Endothelial cell of umbilical vein (primary cell): ENCODE results near the gene RPH3AL. TPM values are rescaled to one million over a fixed set of nuclear protein-coding genes. Genes with fewer than 3 reads are reported as not detected.

Source experiments
- BruUV-seq: library from RNA; stranded (reverse); fragments of 400-500 nt; replicated peaks from 2 replicates; lab custom pipeline; 2021; lab: Mats Ljungman, UMichigan
- CTCF ChIA-PET: fragments of 300-600, 350-600 bp; sonication (Branson Sonifier 250); formaldehyde crosslinking; loops from one replicate; lab custom pipeline; 2021; ENCODE audit warnings: antibody characterized with exemption, inconsistent platforms; lab: Charles Lee
- POLR2A ChIA-PET: fragments of 300-600, 350-600 bp; sonication (Branson Sonifier 250); formaldehyde crosslinking; loops from one replicate; lab custom pipeline; 2021; ENCODE audit warnings: antibody characterized with exemption, inconsistent platforms; lab: Charles Lee
- DNase-seq: peaks from one replicate; pipeline ENCODE4 v3.0.0-alpha.2; 2011; ENCODE audit warnings: low read depth, low spot score
- FAIRE-seq: peaks from 2 replicates; lab custom pipeline; 2011; peaks lifted over from hg19 to GRCh38; lab: Jason Lieb, UNC
- H2AFZ ChIP-seq: 2 replicates; pipeline ENCODE4 v1.6.0; 2012; ENCODE audit warnings: low read depth, low read length, control low read depth, inconsistent platforms
- H3K27ac ChIP-seq: 2 replicates; pipeline ENCODE4 v1.5.1; 2011; ENCODE audit warnings: low read depth, mild to moderate bottlenecking, control low read depth, low read length, moderate library complexity; ENCODE audit not compliant: insufficient read depth
- H3K27me3 ChIP-seq, 2 experiments: 2 replicates each; pipeline versions ENCODE4 v1.6.0 to v1.6.1; 2011; ENCODE audit warnings: low read length in 2 of 2, mixed read lengths in 1 of 2; ENCODE audit not compliant: control insufficient read depth in 2 of 2, insufficient read depth in 2 of 2
- H3K36me3 ChIP-seq, 2 experiments: 2 replicates in 1 of 2; 3 replicates in 1 of 2; pipeline ENCODE4 v1.5.1; 2011; ENCODE audit warnings: low read length in 2 of 2, mild to moderate bottlenecking in 1 of 2, moderate library complexity in 1 of 2; ENCODE audit not compliant: control insufficient read depth in 2 of 2, insufficient read depth in 2 of 2; ENCODE audit errors: extremely low read depth in 1 of 2
- H3K4me1 ChIP-seq: 3 replicates; pipeline ENCODE4 v1.5.1; 2011; ENCODE audit warnings: mild to moderate bottlenecking, low read length; ENCODE audit not compliant: control insufficient read depth, insufficient read depth; ENCODE audit errors: extremely low read depth
- H3K4me2 ChIP-seq: 2 replicates; pipeline ENCODE4 v1.6.1; 2011; ENCODE audit warnings: low read length, control low read depth, mixed read lengths; ENCODE audit not compliant: insufficient read depth
- H3K4me3 ChIP-seq, 3 experiments: fragments of 200-600 bp in 1 of 3; sonication (generic), shearing (Covaris generic) in 1 of 3; replicated peaks in 1 of 3; 2 replicates each; pipeline ENCODE4 v1.5.1; 2011 to 2016; ENCODE audit warnings: control low read depth in 3 of 3, low read length in 3 of 3, mild to moderate bottlenecking in 2 of 3, inconsistent platforms in 1 of 3, low read depth in 1 of 3, moderate library complexity in 1 of 3; ENCODE audit not compliant: insufficient read depth in 1 of 3
- H3K79me2 ChIP-seq: 2 replicates; pipeline ENCODE4 v1.6.0; 2012; ENCODE audit warnings: low read length, inconsistent platforms; ENCODE audit not compliant: control insufficient read depth, insufficient read depth
- H3K9ac ChIP-seq: replicated peaks from 2 replicates; pipeline ENCODE3; 2011; ENCODE audit warnings: low read length, control low read depth; ENCODE audit not compliant: insufficient read depth; ENCODE audit errors: extremely low read depth
- H3K9me1 ChIP-seq: replicated peaks from 3 replicates; pipeline ENCODE4 v1.6.0; 2011; ENCODE audit warnings: mild to moderate bottlenecking, low read length; ENCODE audit not compliant: control insufficient read depth, insufficient read depth; ENCODE audit errors: extremely low read depth
- H3K9me3 ChIP-seq: replicated peaks from 2 replicates; pipeline ENCODE4 v1.5.1; 2012; ENCODE audit warnings: low read length, inconsistent platforms; ENCODE audit not compliant: control insufficient read depth, insufficient read depth
- H4K20me1 ChIP-seq: replicated peaks from 2 replicates; pipeline ENCODE3; 2011; ENCODE audit warnings: mild to moderate bottlenecking, low read length; ENCODE audit not compliant: control insufficient read depth, insufficient read depth; ENCODE audit errors: extremely low read depth
- CTCF ChIP-seq, 2 donors: IDR thresholded peaks; 1 replicate in 1 of 2; 2 replicates in 1 of 2; pipeline ENCODE4 v1.5.1; 2011; ENCODE audit warnings: low read length in 2 of 2, mild to moderate bottlenecking in 2 of 2, moderate library complexity in 2 of 2, control low read depth in 1 of 2, inconsistent platforms in 1 of 2, low read depth in 1 of 2; ENCODE audit not compliant: insufficient read depth in 1 of 2; ENCODE audit errors: extremely low read depth in 1 of 2
- EZH2 ChIP-seq: IDR thresholded peaks from 2 replicates; pipeline ENCODE4 v1.6.1; 2012; ENCODE audit warnings: borderline replicate concordance, low read depth, mild to moderate bottlenecking, moderate library complexity, low read length, inconsistent platforms; ENCODE audit not compliant: severe bottlenecking
- FOS ChIP-seq: IDR thresholded peaks from 2 replicates; pipeline ENCODE4 v1.6.1; 2011; ENCODE audit warnings: mild to moderate bottlenecking, low read length, moderate library complexity, borderline replicate concordance; ENCODE audit not compliant: insufficient read depth
- GATA2 ChIP-seq: IDR thresholded peaks from 2 replicates; pipeline ENCODE4 v1.7.0; 2011; ENCODE audit warnings: low read depth, mild to moderate bottlenecking, moderate library complexity, mixed read lengths, low read length; ENCODE audit not compliant: insufficient read length, insufficient read depth
- JUN ChIP-seq: IDR thresholded peaks from 2 replicates; pipeline ENCODE4 v1.6.1; 2011; ENCODE audit warnings: borderline replicate concordance, low read depth; ENCODE audit not compliant: insufficient read length, insufficient read depth
- MAX ChIP-seq: IDR thresholded peaks from 2 replicates; pipeline ENCODE4 v1.6.1; 2011; ENCODE audit not compliant: insufficient read depth, insufficient read length
- MYC ChIP-seq: IDR thresholded peaks from one replicate; pipeline ENCODE4 v1.6.1; 2011; ENCODE audit warnings: mild to moderate bottlenecking, low read depth, low read length
- POLR2A ChIP-seq: IDR thresholded peaks from 2 replicates; pipeline ENCODE4 v1.6.1; 2012; ENCODE audit warnings: low read depth, mild to moderate bottlenecking, control low read depth, low read length
- POLR2AphosphoS5 ChIP-seq: IDR thresholded peaks from 2 replicates; pipeline ENCODE4 v1.6.1; 2012; ENCODE audit warnings: low read depth, mild to moderate bottlenecking, control low read depth, low read length, moderate library complexity; ENCODE audit not compliant: insufficient read depth
- dilution Hi-C: fragments of 300-500 bp; cut with MboI; formaldehyde crosslinking; loops from one replicate; pipeline ENCODE4 v1.15.0; 2019; ENCODE audit warnings: low sequenced_read_pairs; ENCODE audit not compliant: extremely low pct_ligation_motif_present
- intact Hi-C: fragments of 100-400 bp; cut with micrococcal nuclease; formaldehyde crosslinking; loops from one replicate; pipeline ENCODE4 v1.10.0; 2022
- polyA plus RNA-seq, 4 experiments: library from polyadenylated mRNA; depleted of rRNA in 3 of 4; stranded (reverse) in 3 of 4; unstranded in 1 of 4; fragments of >200 nt; gene quantifications; 2 replicates each; pipeline versions ENCODE4 v1.2.1 to v1.2.3, GENCODE V29; 2011 to 2012; ENCODE audit warnings: missing spikeins in 1 of 4
- total RNA-seq: library from RNA; stranded (reverse); gene quantifications from 2 replicates; pipeline ENCODE4 v1.2.3, GENCODE V29; 2021

RPH3AL gene
- total and polyA plus RNA-seq, 2 donors (not counting 3 experiments of a cell fraction or from before 2014, with no cell fraction given) = 4.1 to 7.0 TPM

DNA sequence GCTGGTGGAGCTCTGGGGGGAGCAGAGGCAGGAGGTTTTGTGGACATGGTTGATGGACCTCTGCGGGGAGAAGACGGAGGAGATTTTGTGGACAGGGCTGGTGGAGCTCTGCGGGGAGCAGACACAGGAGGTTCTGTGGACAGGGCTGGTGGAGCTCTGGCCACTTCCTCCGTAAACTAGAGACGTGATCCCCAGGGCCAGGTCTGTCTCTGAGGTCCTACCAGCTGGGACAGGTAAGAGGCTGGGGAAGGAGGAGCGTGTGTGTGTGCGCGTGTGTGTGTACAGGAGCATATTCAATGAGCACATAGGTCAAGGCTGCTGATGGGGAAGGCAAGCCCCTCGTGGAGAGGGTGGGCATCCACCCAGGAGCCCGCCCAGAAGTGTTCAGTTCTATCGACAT, 20.6 kb downstream of the RPH3AL start:
- Histone ChIP-seq H3K9ac (no peak overlapping the region), H3K4me2 (no peak overlapping the region), H3K36me3 (no peaks in the 10 kb centered on the region), H3K4me3 (no peak overlapping the region), H3K4me1 (peaks cover 10% of the 10 kb centered on the region), H3K27me3 (no peaks in the 10 kb centered on the region), H2AFZ (no peak overlapping the region), H4K20me1 (no peaks in the 10 kb centered on the region), H3K9me1 (no peaks in the 10 kb centered on the region), H3K9me3 (no peaks in the 10 kb centered on the region), H3K27ac (no peak overlapping the region), H3K79me2 (no peaks in the 10 kb centered on the region)
- FAIRE-seq (no peak), DNase-seq (no peak)
- dilution Hi-C loops (no loop called here), intact Hi-C loops (no loop called here)
- no peak for TF ChIP-seq CTCF (IDR thresholded peaks at IDR 0.05; ENCODE audit: extremely low read depth in 1 of 2, insufficient read depth in 1 of 2, low read depth in 1 of 2, low read length in 2 of 2)
- TF ChIP-seq FOS = no peak
- no peak for TF ChIP-seq GATA2
- no peak for TF ChIP-seq MYC
- TF ChIP-seq JUN = no peak
- TF ChIP-seq POLR2A = no peak
- no peak for TF ChIP-seq POLR2AphosphoS5
- no peak for TF ChIP-seq EZH2
- no peak for TF ChIP-seq MAX
- CTCF ChIA-PET = no interaction called here
- no TSS peak for BruUV-seq
- POLR2A ChIA-PET = no interaction called here
